MCF 10A (cell line): ENCODE measurements around the gene FASTKD3. TPM values are rescaled to one million over a fixed set of nuclear protein-coding genes. Genes with fewer than 3 reads are reported as not detected.

Source experiments
- BruUV-seq: library from RNA; stranded (reverse); fragments of 400-500 nt; replicated peaks from 2 replicates; lab custom pipeline; 2021; lab: Mats Ljungman, UMichigan
- CTCF ChIA-PET: fragments of 300-600 bp; sonication (Branson Sonifier 250); formaldehyde crosslinking; extraction: SDS; loops from one replicate; lab custom pipeline; 2021; ENCODE audit warnings: antibody characterized with exemption, inconsistent platforms; lab: Yijun Ruan, JAX
- POLR2A ChIA-PET: fragments of 300-600, 350-650 bp; sonication (Branson Sonifier 250); formaldehyde crosslinking; extraction: SDS; loops from one replicate; lab custom pipeline; 2020; ENCODE audit warnings: antibody characterized with exemption, inconsistent platforms; lab: Yijun Ruan, JAX
- DNase-seq: peaks from one replicate; pipeline ENCODE4 v3.0.0-alpha.2; 2018; ENCODE audit not compliant: unreplicated experiment
- H3K27ac Mint-ChIP-seq: one replicate; pipeline ENCODE4 v1.8.0; 2022; ENCODE audit warnings: mild to moderate bottlenecking, low read depth, mixed read lengths; ENCODE audit not compliant: unreplicated experiment
- H3K27me3 Mint-ChIP-seq: one replicate; pipeline ENCODE4 v1.8.0; 2022; ENCODE audit warnings: mixed read lengths; ENCODE audit not compliant: insufficient read depth, unreplicated experiment
- H3K36me3 Mint-ChIP-seq: one replicate; pipeline ENCODE4 v1.8.0; 2022; ENCODE audit warnings: mild to moderate bottlenecking, moderate library complexity, mixed read lengths; ENCODE audit not compliant: insufficient read depth, unreplicated experiment
- H3K4me1 Mint-ChIP-seq: one replicate; pipeline ENCODE4 v1.8.0; 2022; ENCODE audit warnings: mixed read lengths; ENCODE audit not compliant: insufficient read depth, unreplicated experiment
- H3K4me3 Mint-ChIP-seq: one replicate; pipeline ENCODE4 v1.8.0; 2022; ENCODE audit warnings: mild to moderate bottlenecking, moderate library complexity, mixed read lengths; ENCODE audit not compliant: unreplicated experiment
- H3K9me3 Mint-ChIP-seq: one replicate; pipeline ENCODE4 v1.8.0; 2022; ENCODE audit warnings: mixed read lengths; ENCODE audit not compliant: unreplicated experiment
- CTCF ChIP-seq: fragments of 200-600 bp; IDR thresholded peaks from one replicate; pipeline ENCODE4 v1.8.0; 2022; ENCODE audit warnings: antibody characterized with exemption, mild to moderate bottlenecking; ENCODE audit not compliant: unreplicated experiment
- intact Hi-C: fragments of 100-400 bp; cut with micrococcal nuclease; formaldehyde crosslinking; loops from 2 replicates; pipeline ENCODE4 v1.14.1; 2022
- total RNA-seq: library from RNA; stranded (reverse); gene quantifications from 2 replicates; pipeline ENCODE4 v1.2.3, GENCODE V29; 2022

FASTKD3 gene
- total RNA-seq, 1 experiment from 2014 or later: 7.8 TPM

GRCh38 chr5:7824995-7825394 is 43.8 kb downstream of the FASTKD3 start:
- Mint-ChIP-seq H3K36me3 (no peaks in the 10 kb centered on the region), H3K27me3 (peaks cover 57% of the 10 kb centered on the region), H3K4me1 (no peaks in the 10 kb centered on the region), H3K27ac (no peak overlapping the region), H3K4me3 (no peak overlapping the region), H3K9me3 (no peaks in the 10 kb centered on the region)
- intact Hi-C loops: no loop called here
- POLR2A ChIA-PET: no interaction called here
- BruUV-seq: no TSS peak
- CTCF ChIA-PET: interaction anchor here (0.6 to 2.3 kb wide), 3 partner anchors 10 to 1056 kb away, joined by 3 to 9 read pairs (median 4); no protein-coding TSS in a partner anchor
- DNase-seq: no peak
- TF ChIP-seq CTCF: no peak

GRCh38 chr5:7823594-7823993 is 45.2 kb downstream of the FASTKD3 start:
- Mint-ChIP-seq H3K27ac (no peak overlapping the region), H3K4me1 (no peaks in the 10 kb centered on the region), H3K4me3 (no peak overlapping the region), H3K36me3 (no peaks in the 10 kb centered on the region), H3K27me3 (peaks cover 68% of the 10 kb centered on the region), H3K9me3 (no peaks in the 10 kb centered on the region)
- no TSS peak for BruUV-seq
- no peak for TF ChIP-seq CTCF
- POLR2A ChIA-PET: no interaction called here
- CTCF ChIA-PET: interaction anchor here (2.3 kb wide), 1 partner anchor 8 kb away, joined by 9 read pairs; no protein-coding TSS in a partner anchor
- intact Hi-C loops: no loop called here
- DNase-seq: no peak

DNA sequence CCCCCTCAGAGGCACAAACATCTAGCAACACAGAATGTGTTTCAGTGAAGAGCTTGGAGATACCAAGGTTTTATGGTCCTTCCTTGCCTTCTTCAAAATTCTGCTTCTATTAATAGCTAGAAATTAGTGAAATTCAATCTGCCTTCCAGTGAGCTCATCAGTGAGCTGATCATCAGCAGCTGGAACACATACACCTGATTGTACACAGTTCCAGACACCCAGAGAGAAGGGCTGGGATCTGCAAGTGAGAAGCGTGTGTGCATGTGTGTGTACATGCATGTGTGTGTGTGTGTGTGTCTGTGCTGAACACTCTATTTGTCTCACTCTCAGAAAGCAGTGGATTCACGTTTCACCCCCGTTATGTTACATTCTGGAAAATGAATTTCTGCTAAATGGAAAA is 46.4 kb downstream of the FASTKD3 start:
- Mint-ChIP-seq H3K27ac (no peak overlapping the region), H3K4me3 (no peak overlapping the region), H3K36me3 (no peaks in the 10 kb centered on the region), H3K4me1 (no peaks in the 10 kb centered on the region), H3K27me3 (peaks cover 60% of the 10 kb centered on the region), H3K9me3 (no peaks in the 10 kb centered on the region)
- no TSS peak for BruUV-seq
- DNase-seq: no peak
- POLR2A ChIA-PET: no interaction called here
- TF ChIP-seq CTCF: no peak
- CTCF ChIA-PET: interaction anchor here (1.3 kb wide), 1 partner anchor 9 kb away, joined by 3 read pairs; no protein-coding TSS in a partner anchor
- intact Hi-C loops: no loop called here

DNA sequence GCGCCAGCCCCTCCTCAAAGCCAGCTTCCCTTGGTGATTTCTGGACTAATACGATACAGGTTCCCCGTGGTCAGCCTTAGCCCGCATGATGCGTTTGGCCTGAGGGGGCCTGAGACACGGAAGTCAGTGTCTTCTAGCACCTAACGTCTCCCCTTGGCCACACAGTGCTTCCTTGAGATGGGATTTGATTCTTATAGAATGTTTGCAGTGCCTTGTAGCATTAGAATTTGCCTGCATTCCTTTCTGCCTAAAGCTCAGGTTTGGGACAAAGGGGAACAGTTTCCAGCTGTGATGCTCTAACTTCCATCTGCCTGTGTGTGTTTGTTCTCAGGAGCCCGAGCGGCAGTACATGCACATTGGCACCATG is 52.3 kb downstream of the FASTKD3 start:
- Mint-ChIP-seq H3K4me3 (no peak overlapping the region), H3K27me3 (peaks cover 61% of the 10 kb centered on the region), H3K27ac (no peak overlapping the region), H3K36me3 (no peaks in the 10 kb centered on the region), H3K4me1 (no peaks in the 10 kb centered on the region), H3K9me3 (no peaks in the 10 kb centered on the region)
- intact Hi-C loops: loop anchor here (1.0 to 5.0 kb wide), 3 partner anchors 69 to 1049 kb away; no protein-coding TSS in a partner anchor
- no peak for TF ChIP-seq CTCF
- ChIA-PET CTCF (interaction anchor here (0.5 to 4.1 kb wide), 38 partner anchors 8 to 1052 kb away, joined by 3 to 28 read pairs (median 4); partner anchors contain the start of gene CFAP90), POLR2A (interaction anchor here (1.3 kb wide), 1 partner anchor 16 kb away, joined by 3 read pairs; no protein-coding TSS in a partner anchor)
- no peak for DNase-seq
- BruUV-seq: no TSS peak
